Stromal cell of bone marrow (primary cell): ENCODE measurements around the gene KRT24.
"Not testable (repeated sequence)": the region's sequence is repeated elsewhere in the genome, so short reads cannot be mapped to it uniquely, and the experiment has no call there.

Experiments
- DNase-seq: peaks from one replicate; pipeline ENCODE4 v3.0.0-alpha.2; 2012; ENCODE audit warnings: low read depth

KRT24 gene

GRCh38 chr17:40703652-40704051 is at the start of gene KRT24:
TSS of gene KRT24 (minus strand) at chr17:40703752. CDS start at chr17:40703693, 59 bp downstream.
- no peak for DNase-seq

DNA sequence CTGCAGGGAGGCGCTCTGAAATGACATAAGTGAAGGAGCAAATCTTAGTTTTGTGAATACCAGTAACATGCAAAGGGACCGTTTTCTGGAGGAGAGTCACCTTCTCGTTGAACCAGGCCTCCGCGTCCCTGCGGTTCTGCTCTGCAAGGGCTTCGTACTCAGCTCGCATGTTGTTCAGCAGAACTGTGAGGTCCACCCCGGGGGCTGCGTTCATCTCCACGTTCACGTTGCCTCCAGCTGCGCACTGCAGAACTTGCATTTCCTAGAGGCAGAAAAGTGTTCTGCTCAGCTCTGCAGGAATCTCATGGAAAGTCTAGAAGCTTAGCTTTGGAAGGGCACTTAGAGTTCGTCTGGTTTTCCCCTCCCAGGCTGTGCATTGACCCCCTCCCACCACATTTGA is 47.5 kb upstream of the KRT24 start:
- no peak for DNase-seq

- DNase-seq = no peak
Measured at GRCh38 chr17:40750391-40750790, 46.8 kb upstream of the KRT24 start.

DNA sequence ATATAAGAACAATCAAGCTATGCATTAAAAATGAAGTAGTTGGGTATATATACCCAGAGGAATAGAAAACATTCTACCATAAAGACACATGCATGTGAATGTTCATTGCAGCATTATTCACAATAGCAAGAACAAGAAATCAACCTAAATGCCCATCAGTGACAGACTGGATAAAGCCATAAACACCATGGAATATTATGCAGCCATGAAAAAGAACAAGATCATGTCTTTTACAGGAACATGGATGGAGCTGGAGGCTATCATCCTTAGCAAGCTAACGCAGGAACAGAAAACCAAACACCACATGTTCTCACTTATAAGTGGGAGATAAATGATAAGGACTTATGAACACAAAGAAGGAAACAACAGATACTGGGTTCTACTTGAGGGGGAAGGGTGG is 45.1 kb upstream of the KRT24 start:
- DNase-seq = not testable (repeated sequence)

DNA sequence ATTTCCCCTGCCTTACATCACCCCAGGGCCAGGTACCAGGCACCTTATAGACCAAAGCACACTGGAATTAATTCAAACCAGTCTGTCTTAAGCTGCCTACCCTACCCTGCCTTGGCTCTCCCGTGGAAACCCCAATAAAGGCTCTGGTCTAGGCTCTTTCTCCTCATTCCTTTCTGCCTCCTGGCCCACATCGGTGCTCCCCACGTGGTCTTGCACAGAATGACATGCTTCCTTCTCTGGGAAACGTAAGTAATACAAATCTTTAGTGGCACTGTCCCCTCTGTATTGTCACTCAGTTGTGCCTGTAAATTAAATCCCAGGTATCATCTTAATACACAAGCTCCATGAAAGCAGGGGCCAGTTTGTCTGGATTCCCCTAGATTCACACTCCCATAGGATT is 35.0 kb upstream of the KRT24 start:
- DNase-seq = no peak

GRCh38 chr17:40735016-40735415 is 31.5 kb upstream of the KRT24 start:
- DNase-seq = no peak

DNA sequence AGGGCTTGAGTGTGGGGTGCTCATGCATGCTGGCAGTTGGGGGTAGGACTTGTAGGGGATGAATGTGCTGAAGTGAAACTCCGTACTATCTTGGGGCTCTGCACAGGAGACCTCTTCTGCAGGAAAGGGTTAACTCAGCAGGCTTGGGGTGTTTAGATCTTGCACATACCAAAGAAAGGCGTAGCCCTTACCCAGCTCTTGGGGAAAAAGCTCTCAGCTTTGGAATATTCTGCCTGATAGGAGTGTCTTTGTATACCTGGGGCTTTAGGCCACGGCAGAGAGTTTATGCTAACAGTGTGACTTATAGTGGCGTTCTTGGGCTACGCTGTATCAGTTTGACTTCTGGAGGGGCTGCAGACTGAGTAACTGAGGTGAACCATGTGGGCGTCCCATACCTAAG is 30.5 kb upstream of the KRT24 start:
- DNase-seq = no peak

DNA sequence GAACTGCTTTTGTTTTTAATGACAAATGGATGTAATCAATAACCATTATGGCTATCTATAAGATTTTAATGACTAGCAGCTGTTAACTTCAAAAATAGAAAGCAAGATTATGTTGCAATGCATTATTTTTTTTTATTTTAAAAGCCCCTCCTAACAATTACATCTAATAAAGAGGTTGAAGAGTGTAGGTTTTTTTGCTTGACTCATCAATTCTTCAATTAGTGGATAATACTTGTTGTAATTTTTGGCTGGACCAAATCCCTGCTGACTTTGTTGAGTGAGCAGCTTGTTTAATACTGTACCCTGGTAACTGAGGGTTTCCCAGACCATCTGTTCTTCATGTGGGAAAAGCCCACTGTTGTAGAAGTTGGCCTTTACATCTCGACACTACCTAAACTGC is 27.4 kb upstream of the KRT24 start:
- no peak for DNase-seq

GRCh38 chr17:40727447-40728231 is 24.1 kb upstream of the KRT24 start:
- DNase-seq = peak; percentile 69

DNA sequence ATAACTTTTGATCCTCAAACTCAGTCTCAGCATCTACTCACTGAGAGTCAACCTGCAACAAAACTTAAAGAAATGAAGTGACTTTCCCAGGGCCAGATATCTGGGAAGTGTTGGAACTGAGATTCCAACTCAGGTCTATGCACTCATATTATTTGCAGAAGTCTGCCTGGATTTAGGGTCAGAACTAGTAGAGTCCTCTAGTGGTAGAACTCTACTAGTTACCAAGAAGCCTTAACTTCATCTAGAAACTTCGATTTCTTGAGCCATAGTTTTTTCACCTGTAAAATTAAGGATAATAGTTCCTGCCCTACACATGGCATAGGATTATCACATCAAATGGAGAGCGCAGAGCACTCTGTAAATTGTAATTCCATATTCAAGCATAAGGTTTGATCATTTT is 23.4 kb upstream of the KRT24 start:
- DNase-seq = no peak

GRCh38 chr17:40724656-40725055 is 21.1 kb upstream of the KRT24 start:
- no peak for DNase-seq

- peak; percentile 57 for DNase-seq
Measured at GRCh38 chr17:40722241-40722640, 18.7 kb upstream of the KRT24 start.

- DNase-seq = no peak
Measured at GRCh38 chr17:40720899-40721298, 17.3 kb upstream of the KRT24 start.

- no peak for DNase-seq
Measured at GRCh38 chr17:40718930-40719329, 15.4 kb upstream of the KRT24 start.

- no peak for DNase-seq
Measured at GRCh38 chr17:40717776-40718175, 14.2 kb upstream of the KRT24 start.

DNA sequence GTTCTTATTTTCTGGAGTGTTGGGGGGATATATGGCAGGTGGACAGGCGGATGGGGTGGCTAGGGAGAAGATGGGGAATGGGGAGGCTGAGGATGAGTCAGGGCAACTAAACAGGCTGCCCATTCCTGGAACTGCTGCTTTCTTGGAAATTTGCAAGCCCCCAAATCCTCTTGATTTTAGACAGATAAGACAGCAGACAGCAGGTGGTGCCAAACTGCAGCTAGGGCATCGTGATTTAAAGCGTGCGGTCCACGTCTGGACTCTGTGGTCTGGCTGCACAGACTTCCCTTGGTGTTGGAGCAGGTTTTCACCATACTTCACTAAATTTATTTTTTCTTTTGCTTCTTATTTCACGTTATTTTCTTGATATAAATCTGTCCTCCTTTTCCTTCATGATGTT is 10.9 kb upstream of the KRT24 start:
- no peak for DNase-seq

DNA sequence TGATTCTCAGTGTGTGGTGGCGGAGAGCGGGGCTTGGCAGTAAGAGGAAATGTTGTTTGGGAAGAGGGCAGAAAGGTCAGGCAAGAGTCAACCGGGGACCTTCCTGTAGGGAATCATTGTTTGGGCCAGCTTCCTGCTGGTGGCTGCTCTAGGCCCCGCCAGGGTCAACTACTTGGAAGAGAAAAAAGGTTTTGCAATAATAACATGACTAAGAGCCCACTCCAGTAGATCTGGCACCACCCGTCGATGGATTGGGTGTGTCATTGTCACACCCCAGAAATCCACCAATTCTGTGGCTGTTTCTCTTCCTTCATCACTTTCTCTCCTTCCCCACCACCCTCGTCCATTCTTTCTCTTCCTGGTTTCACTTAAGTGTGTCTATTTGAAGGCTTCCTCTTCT is 4.2 kb upstream of the KRT24 start:
- DNase-seq = peak; percentile 47

DNA sequence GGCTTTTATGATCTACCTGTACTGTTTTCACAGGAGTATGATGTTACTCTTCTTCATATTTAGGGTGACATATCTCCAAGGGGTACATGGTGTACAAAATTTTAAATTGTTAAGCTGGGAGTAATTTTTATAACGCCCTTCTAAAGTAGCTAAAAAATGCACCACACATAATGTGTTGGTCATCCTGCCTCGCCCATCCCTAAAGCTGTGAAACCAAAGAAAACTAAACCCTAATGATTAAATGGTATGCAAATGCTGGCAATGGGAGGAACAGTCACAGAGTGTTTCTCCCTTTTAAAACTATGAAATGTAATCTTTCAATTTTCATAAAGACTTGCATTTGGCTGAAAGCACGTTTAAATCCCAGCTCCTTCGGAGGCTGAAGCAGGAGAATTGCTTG is 2.0 kb upstream of the KRT24 start:
- no peak for DNase-seq

GRCh38 chr17:40702271-40702670 is 1.3 kb downstream of the KRT24 start:
- no peak for DNase-seq

GRCh38 chr17:40699853-40700252 is 3.7 kb downstream of the KRT24 start:
- DNase-seq = no peak

DNA sequence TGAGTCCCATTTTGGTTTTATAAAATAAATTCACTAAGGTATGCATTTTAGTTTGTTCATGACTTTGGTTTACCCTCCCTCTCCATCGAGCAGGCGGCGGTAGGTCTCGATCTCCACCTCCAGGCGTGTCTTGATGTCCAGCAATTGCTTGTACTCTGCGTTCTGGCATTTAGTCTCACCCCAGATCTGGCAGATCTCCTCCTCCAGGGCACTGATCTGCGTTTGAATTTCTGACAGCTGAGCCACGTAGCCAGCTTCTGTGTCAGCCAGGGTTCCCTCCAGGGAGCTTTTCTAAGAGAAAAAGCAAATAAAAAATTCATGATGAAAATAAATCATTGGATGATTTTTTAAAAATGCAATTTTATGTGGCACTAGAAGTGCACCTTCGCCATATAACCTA is 4.2 kb downstream of the KRT24 start:
- DNase-seq = peak; percentile 34

GRCh38 chr17:40697297-40697696 is 6.3 kb downstream of the KRT24 start:
- no peak for DNase-seq

- no peak for DNase-seq
Measured at GRCh38 chr17:40696651-40697072, 6.9 kb downstream of the KRT24 start.

DNA sequence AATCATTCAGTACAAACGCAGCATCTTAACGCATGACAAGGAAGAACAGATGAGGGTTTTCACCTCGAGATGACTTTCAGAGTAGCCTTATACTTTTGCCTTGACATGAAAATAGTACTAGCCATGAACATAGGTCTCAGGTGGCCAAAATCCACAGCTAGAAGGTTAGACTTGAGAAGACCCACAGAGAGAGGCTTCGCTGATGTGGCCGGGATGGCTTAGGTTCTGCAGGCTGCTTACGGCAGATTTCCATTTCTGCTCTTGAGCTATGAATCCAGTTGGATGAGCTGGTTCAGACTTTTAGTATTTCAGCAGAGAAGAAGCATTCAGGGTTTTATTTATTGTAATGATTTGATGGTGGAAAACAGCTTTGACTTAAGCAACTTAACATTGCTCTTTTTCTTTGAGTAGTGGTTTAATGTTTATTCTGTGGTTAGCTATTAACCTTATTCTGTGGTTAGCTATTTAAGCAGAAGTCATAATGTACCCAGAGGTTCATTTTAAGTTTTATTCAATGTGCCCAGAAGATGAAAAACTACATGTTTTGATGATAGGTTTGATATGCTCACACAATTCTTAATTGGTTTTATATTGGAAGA is 7.6 kb downstream of the KRT24 start:
- no peak for DNase-seq
